Karpas-422 (cell line): ENCODE results near the gene RFTN1. TPM values are rescaled to one million over a fixed set of nuclear protein-coding genes. Genes with fewer than 3 reads are reported as not detected.
A peak's percentile ranks its signal among the peaks of the same experiment; 100 is the strongest.

Experiments used
- DNase-seq: peaks from one replicate; pipeline ENCODE4 v3.0.0-alpha.2; 2015
- H2AFZ ChIP-seq: fragments of 200-600 bp; sonication (generic); 2 replicates; pipeline ENCODE4 v1.6.1; 2014; ENCODE audit warnings: antibody characterized with exemption, low read length, mixed read lengths
- H3K27ac ChIP-seq: fragments of 200-600 bp; sonication (generic); 2 replicates; pipeline ENCODE4 v1.5.1; 2014; ENCODE audit warnings: mild to moderate bottlenecking, low read length, moderate library complexity
- H3K27me3 ChIP-seq: fragments of 200-600 bp; sonication (generic); 2 replicates; pipeline ENCODE4 v1.6.1; 2014; ENCODE audit warnings: low read length, mixed read lengths
- H3K36me3 ChIP-seq: fragments of 200-600 bp; sonication (generic); 2 replicates; pipeline ENCODE4 v1.6.1; 2014; ENCODE audit warnings: low read length, mixed read lengths; ENCODE audit not compliant: insufficient read depth
- H3K4me1 ChIP-seq: fragments of 200-600 bp; sonication (generic); 2 replicates; pipeline ENCODE4 v1.6.1; 2014; ENCODE audit warnings: mild to moderate bottlenecking, low read length, mixed read lengths
- H3K4me2 ChIP-seq: fragments of 200-600 bp; sonication (generic); 2 replicates; pipeline ENCODE4 v1.6.1; 2014; ENCODE audit warnings: low read length, low read depth, mild to moderate bottlenecking; ENCODE audit not compliant: poor library complexity, severe bottlenecking
- H3K4me3 ChIP-seq: fragments of 200-600 bp; sonication (generic); 2 replicates; pipeline ENCODE4 v1.5.1; 2014; ENCODE audit warnings: mild to moderate bottlenecking, antibody characterized with exemption, low read length, mixed read lengths
- H3K79me2 ChIP-seq: fragments of 200-600 bp; sonication (generic); 2 replicates; pipeline ENCODE4 v1.6.1; 2014; ENCODE audit warnings: mild to moderate bottlenecking, low read length, mixed read lengths
- H3K9ac ChIP-seq: fragments of 200-600 bp; sonication (generic); 2 replicates; pipeline ENCODE4 v1.6.0; 2014; ENCODE audit warnings: low read length
- H3K9me2 ChIP-seq: fragments of 200-600 bp; sonication (generic), shearing (Covaris generic); replicated peaks from 2 replicates; pipeline ENCODE4 v1.6.0; 2014; ENCODE audit warnings: mild to moderate bottlenecking, low read length, moderate library complexity; ENCODE audit not compliant: insufficient read depth
- H3K9me3 ChIP-seq: fragments of 300-700, 200-600 bp; sonication (generic); 2 replicates; pipeline ENCODE4 v1.6.1; 2014; ENCODE audit warnings: low read length, mixed read lengths
- H4K20me1 ChIP-seq: fragments of 200-600 bp; sonication (generic); 2 replicates; pipeline ENCODE4 v1.6.1; 2014; ENCODE audit warnings: mild to moderate bottlenecking, antibody characterized with exemption, low read length, low read depth; ENCODE audit not compliant: insufficient read depth
- total RNA-seq: library from RNA; depleted of rRNA; stranded (reverse); fragments of >200 nt; shearing (Covaris generic); gene quantifications from 2 replicates; pipeline ENCODE4 v1.2.3, GENCODE V29; 2014; ENCODE audit warnings: low replicate concordance

RFTN1 gene
- total RNA-seq, 1 experiment from 2014 or later: 291 TPM

DNA sequence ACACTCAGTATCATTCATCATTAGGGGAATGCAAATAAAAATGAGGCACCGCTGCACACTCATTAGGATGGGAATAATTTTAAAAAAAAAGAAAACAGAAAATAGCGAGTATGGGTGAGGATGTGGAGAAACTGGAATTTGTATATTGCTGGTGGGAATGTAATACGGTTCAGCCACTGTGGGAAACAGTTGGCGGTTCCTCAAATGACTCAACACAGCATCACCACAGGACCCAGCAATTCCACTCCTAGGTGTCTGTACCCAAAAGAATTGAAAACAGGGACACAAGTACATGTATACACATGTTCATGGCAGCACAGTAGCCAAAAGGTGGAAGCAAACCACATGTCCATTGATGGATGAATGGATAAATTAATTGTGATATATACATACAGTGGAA, 35.2 kb upstream of the RFTN1 start:
- no peak for DNase-seq
- Histone ChIP-seq H3K4me2 (no peak overlapping the region), H3K4me1 (peaks cover 14% of the 10 kb centered on the region), H3K79me2 (no peaks in the 10 kb centered on the region), H3K4me3 (no peak overlapping the region), H3K9me3 (no peaks in the 10 kb centered on the region), H4K20me1 (no peaks in the 10 kb centered on the region), H3K36me3 (no peaks in the 10 kb centered on the region), H2AFZ (no peak overlapping the region), H3K27me3 (no peaks in the 10 kb centered on the region), H3K9me2 (no peaks in the 10 kb centered on the region), H3K9ac (no peak overlapping the region), H3K27ac (no peak overlapping the region)

DNA sequence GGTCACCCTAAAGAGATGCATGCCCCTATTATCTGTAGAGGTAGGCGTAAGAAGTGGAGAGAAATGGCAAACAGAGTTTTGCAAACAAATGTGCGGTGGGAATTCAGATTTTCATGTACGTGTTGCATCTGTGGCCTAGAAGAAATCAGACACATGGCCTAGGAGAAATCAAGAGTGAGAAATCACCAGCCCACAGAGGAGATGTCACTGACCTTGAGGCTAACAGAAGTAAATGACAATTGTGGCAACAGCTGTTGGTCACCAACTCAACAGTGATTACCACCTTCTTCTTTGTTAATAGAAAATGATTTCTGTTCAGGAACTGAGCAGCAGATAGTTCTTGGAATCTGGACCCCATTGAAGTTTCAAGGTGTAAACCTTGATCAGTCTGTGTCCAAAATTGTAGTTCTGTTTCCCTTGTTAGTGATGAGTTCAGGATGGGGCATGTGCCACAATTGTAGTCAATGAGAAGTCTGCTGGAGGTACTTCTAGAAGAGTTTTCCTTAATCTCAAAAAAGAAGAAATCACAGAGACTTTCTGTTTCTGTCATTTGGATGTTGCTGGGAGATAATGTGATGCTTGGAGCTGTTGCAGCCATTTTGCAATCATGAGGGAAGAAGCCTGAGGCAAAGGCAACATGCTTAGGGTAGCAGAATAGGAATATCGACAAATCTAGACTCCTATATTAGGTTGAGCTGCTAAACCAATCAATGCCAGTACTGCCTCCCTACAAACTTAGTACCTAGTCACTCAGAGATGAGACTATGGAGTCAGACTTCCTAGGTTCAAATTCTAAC, 34.3 kb upstream of the RFTN1 start:
- H3K9me3 ChIP-seq: no peaks in the 10 kb centered on the region
- no peaks in the 10 kb centered on the region for H3K36me3 ChIP-seq
- DNase-seq: no peak
- H2AFZ ChIP-seq: no peak overlapping the region
- H3K4me1 ChIP-seq: peaks cover 14% of the 10 kb centered on the region
- H3K27ac ChIP-seq: no peak overlapping the region
- H4K20me1 ChIP-seq: no peaks in the 10 kb centered on the region
- H3K9ac ChIP-seq: no peak overlapping the region
- no peaks in the 10 kb centered on the region for H3K27me3 ChIP-seq
- no peaks in the 10 kb centered on the region for H3K9me2 ChIP-seq
- H3K79me2 ChIP-seq: no peaks in the 10 kb centered on the region
- no peak overlapping the region for H3K4me3 ChIP-seq
- no peak overlapping the region for H3K4me2 ChIP-seq

- H3K4me2 ChIP-seq: no peak overlapping the region
- no peak overlapping the region for H3K27ac ChIP-seq
Observed at GRCh38 chr3:16546186-16547010, 32.9 kb upstream of the RFTN1 start.

GRCh38 chr3:16545413-16546185, 32.1 kb upstream of the RFTN1 start:
- Histone ChIP-seq H3K36me3 (no peaks in the 10 kb centered on the region), H3K27me3 (no peaks in the 10 kb centered on the region), H3K4me2 (no peak overlapping the region), H3K9me3 (no peaks in the 10 kb centered on the region), H3K27ac (no peak overlapping the region), H3K9me2 (no peaks in the 10 kb centered on the region), H3K79me2 (no peaks in the 10 kb centered on the region), H3K4me1 (peaks cover 9% of the 10 kb centered on the region), H2AFZ (no peak overlapping the region), H3K9ac (no peak overlapping the region), H4K20me1 (no peaks in the 10 kb centered on the region), H3K4me3 (no peak overlapping the region)
- DNase-seq: no peak

More at GRCh38 chr3:16546186-16547010, 32.9 kb upstream of the RFTN1 start:
- no peak overlapping the region for H3K9ac ChIP-seq
- H3K9me3 ChIP-seq: no peaks in the 10 kb centered on the region
- no peaks in the 10 kb centered on the region for H4K20me1 ChIP-seq
- DNase-seq: no peak
- no peaks in the 10 kb centered on the region for H3K79me2 ChIP-seq
- peaks cover 14% of the 10 kb centered on the region for H3K4me1 ChIP-seq
- H3K27me3 ChIP-seq: no peaks in the 10 kb centered on the region
- no peak overlapping the region for H2AFZ ChIP-seq
- H3K36me3 ChIP-seq: no peaks in the 10 kb centered on the region
- H3K4me3 ChIP-seq: no peak overlapping the region
- no peaks in the 10 kb centered on the region for H3K9me2 ChIP-seq

DNA sequence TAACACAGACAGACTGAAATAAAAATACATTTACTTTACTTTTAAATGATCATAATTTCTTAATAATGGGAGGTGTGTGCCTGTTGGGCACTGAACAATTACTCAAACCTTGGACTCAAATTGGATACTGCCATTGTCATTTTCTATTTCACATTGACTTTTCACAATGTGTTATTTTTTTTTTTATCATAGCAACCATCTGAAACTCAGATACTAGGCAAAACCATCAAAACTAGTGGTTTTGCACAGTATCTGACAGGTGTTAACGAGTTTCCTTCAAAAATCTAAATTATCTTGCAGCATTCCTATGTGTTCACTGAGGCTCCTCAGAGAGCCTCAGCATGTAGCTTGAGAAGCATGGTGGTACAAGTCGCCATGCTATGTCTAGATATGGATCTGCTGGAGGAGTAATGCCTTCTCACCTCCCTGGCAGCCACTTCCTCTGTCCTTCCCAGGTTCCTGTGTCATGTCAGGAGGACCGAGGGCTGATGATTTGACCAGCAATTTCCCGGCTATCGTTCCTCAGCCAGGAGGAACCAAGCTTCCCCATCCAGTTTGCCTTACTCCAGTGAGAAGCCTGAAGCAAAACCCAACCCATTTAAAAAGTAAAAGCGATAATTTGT, 29.9 kb upstream of the RFTN1 start:
- no peaks in the 10 kb centered on the region for H3K9me2 ChIP-seq
- no peak overlapping the region for H3K4me3 ChIP-seq
- H3K4me2 ChIP-seq: no peak overlapping the region
- DNase-seq: no peak
- H2AFZ ChIP-seq: no peak overlapping the region
- no peaks in the 10 kb centered on the region for H3K9me3 ChIP-seq
- H4K20me1 ChIP-seq: no peaks in the 10 kb centered on the region
- no peaks in the 10 kb centered on the region for H3K79me2 ChIP-seq
- no peak overlapping the region for H3K27ac ChIP-seq
- H3K27me3 ChIP-seq: no peaks in the 10 kb centered on the region
- no peak overlapping the region for H3K9ac ChIP-seq
- no peaks in the 10 kb centered on the region for H3K36me3 ChIP-seq
- H3K4me1 ChIP-seq: peaks cover 15% of the 10 kb centered on the region

DNA sequence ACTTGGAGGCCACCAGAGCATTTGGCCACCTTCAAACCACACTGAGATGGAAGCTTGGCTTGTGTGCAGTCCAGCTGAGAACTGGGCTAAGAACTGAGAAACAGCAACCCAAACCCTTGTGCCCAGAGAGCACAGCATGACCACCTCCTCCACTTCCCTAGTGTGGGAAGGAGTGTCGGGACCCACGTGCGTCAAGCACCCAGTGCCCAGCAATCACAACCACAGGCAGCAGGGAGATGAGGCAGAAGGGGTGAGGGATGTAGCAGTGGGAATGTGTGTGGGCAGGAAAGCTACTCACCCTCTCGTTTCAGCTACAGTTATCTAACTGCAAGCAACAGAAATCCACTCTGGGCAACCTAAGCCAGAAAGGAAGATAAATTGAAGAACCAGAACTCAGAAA, 25.0 kb upstream of the RFTN1 start:
- H3K36me3 ChIP-seq: no peaks in the 10 kb centered on the region
- no peaks in the 10 kb centered on the region for H3K79me2 ChIP-seq
- no peak for DNase-seq
- H3K9me2 ChIP-seq: no peaks in the 10 kb centered on the region; the same call in 1 of the 2 replicates
- no peak overlapping the region for H3K9ac ChIP-seq
- no peaks in the 10 kb centered on the region for H3K9me3 ChIP-seq
- H3K4me2 ChIP-seq: no peak overlapping the region
- H3K4me1 ChIP-seq: peaks cover 33% of the 10 kb centered on the region
- H2AFZ ChIP-seq: peak overlapping the region; percentile 73; the same call in 1 of the 2 replicates
- H3K27me3 ChIP-seq: no peaks in the 10 kb centered on the region
- no peak overlapping the region for H3K4me3 ChIP-seq
- no peaks in the 10 kb centered on the region for H4K20me1 ChIP-seq
- no peak overlapping the region for H3K27ac ChIP-seq

- Histone ChIP-seq H3K9ac (no peak overlapping the region), H3K79me2 (no peaks in the 10 kb centered on the region), H3K9me3 (no peaks in the 10 kb centered on the region), H3K4me2 (no peak overlapping the region), H3K4me3 (no peak overlapping the region), H3K9me2 (no peaks in the 10 kb centered on the region; the same call in 1 of the 2 replicates), H3K36me3 (no peaks in the 10 kb centered on the region), H2AFZ (no peak overlapping the region), H3K27ac (no peak overlapping the region), H3K27me3 (no peaks in the 10 kb centered on the region), H3K4me1 (peaks cover 48% of the 10 kb centered on the region), H4K20me1 (no peaks in the 10 kb centered on the region)
- no peak for DNase-seq
Observed at GRCh38 chr3:16536996-16537395, 23.5 kb upstream of the RFTN1 start.
